Activated T-helper 1 cell treated with anti-CD3 and anti-CD28 coated beads, Interleukin-12 subunit alpha, Interleukin-12 subunit beta, Interleukin-2, Interleukin-4 antibody, amounts not matched to agents 30 ng/mL and 10 ng/mL and 1 ng/mL, durations not matched to agents 14 hours and 24 hours and 36 hours (primary cell): ENCODE data around the gene RUNX3. TPM values are rescaled to one million over a fixed set of nuclear protein-coding genes. Genes with fewer than 3 reads are reported as not detected.
A peak's percentile ranks its signal among the peaks of the same experiment; 100 is the strongest.

Source experiments
- DNase-seq: peaks from one replicate; pipeline ENCODE4 v3.0.0; 2021; ENCODE audit warnings: low spot score
- H3K27ac Mint-ChIP-seq: one replicate; pipeline ENCODE4 v1.8.0; 2021; ENCODE audit warnings: mild to moderate bottlenecking, mixed read lengths
- H3K27me3 Mint-ChIP-seq: one replicate; pipeline ENCODE4 v1.8.0; 2022; ENCODE audit warnings: mild to moderate bottlenecking, moderate library complexity, mixed read lengths; ENCODE audit not compliant: insufficient read depth
- H3K36me3 Mint-ChIP-seq: one replicate; pipeline ENCODE4 v1.8.0; 2021; ENCODE audit warnings: low read depth, mixed read lengths
- H3K4me1 Mint-ChIP-seq: one replicate; pipeline ENCODE4 v1.8.0; 2021; ENCODE audit warnings: low read depth, mixed read lengths
- H3K4me3 Mint-ChIP-seq: one replicate; pipeline ENCODE4 v1.8.0; 2021; ENCODE audit warnings: mild to moderate bottlenecking, moderate library complexity, mixed read lengths
- H3K9me3 Mint-ChIP-seq: one replicate; pipeline ENCODE4 v1.8.0; 2021; ENCODE audit warnings: mixed read lengths
- intact Hi-C: fragments of 100-400 bp; cut with micrococcal nuclease; formaldehyde crosslinking; loops from one replicate; pipeline ENCODE4 v1.15.1; 2024
- total RNA-seq: library from RNA; stranded (reverse); gene quantifications from 2 replicates; pipeline ENCODE4 v1.2.3, GENCODE V29; 2022

RUNX3 gene
- total RNA-seq, 1 donor from 2014 or later = 133 TPM

- Mint-ChIP-seq H3K4me1 (peaks cover 15% of the 10 kb centered on the region), H3K27me3 (peaks cover 47% of the 10 kb centered on the region), H3K4me3 (no peak overlapping the region), H3K36me3 (no peaks in the 10 kb centered on the region), H3K27ac (no peak overlapping the region), H3K9me3 (no peaks in the 10 kb centered on the region)
- intact Hi-C loops = no loop called here
- no peak for DNase-seq
Observed at GRCh38 chr1:24850328-24850920, 79.7 kb downstream of the RUNX3 start.

- H3K4me3 Mint-ChIP-seq = peak overlapping the region; percentile 24
- DNase-seq = no peak
- no peaks in the 10 kb centered on the region for H3K9me3 Mint-ChIP-seq
- peaks cover 15% of the 10 kb centered on the region for H3K4me1 Mint-ChIP-seq
- H3K27ac Mint-ChIP-seq = no peak overlapping the region
- intact Hi-C loops = no loop called here
- peaks cover 46% of the 10 kb centered on the region for H3K27me3 Mint-ChIP-seq
- H3K36me3 Mint-ChIP-seq = no peaks in the 10 kb centered on the region
Observed at GRCh38 chr1:24849672-24850295, 80.3 kb downstream of the RUNX3 start.

Other genes with a start within 250 kb of the RUNX3 start
- 16.8 and 20.6 TPM in 2 replicates for gene CLIC4, start 184.8 kb downstream of the RUNX3 start, total RNA-seq